GM23338 (cell line): ENCODE measurements around the gene WDR91. TPM values are rescaled to one million over a fixed set of nuclear protein-coding genes. Genes with fewer than 3 reads are reported as not detected.

Experiments used
- ATAC-seq: fragments of 200-7000 bp; cut with Tn5 transposase; 3 replicates; pipeline ENCODE4 v1.9.1; 2020
- DNase-seq: peaks from one replicate; pipeline ENCODE4 v3.0.0-alpha.2; 2015; ENCODE audit warnings: low spot score
- H2AFZ ChIP-seq: fragments of 200-600 bp; sonication (generic); 2 replicates; pipeline ENCODE4 v1.8.0; 2016; ENCODE audit warnings: antibody characterized with exemption, mild to moderate bottlenecking, moderate library complexity
- H3F3A ChIP-seq: fragments of 200-600 bp; sonication (generic); replicated peaks from 2 replicates; pipeline ENCODE4 v1.8.0; 2017; ENCODE audit warnings: antibody characterized with exemption, mixed run types, low read depth
- H3K27ac ChIP-seq: fragments of 200-600 bp; sonication (generic); 2 replicates; pipeline ENCODE4 v1.6.1; 2016; ENCODE audit warnings: low read depth
- H3K27me3 ChIP-seq: fragments of 200-600 bp; sonication (generic); 2 replicates; pipeline ENCODE4 v1.8.0; 2016; ENCODE audit warnings: mild to moderate bottlenecking, mixed run types, moderate library complexity; ENCODE audit not compliant: insufficient read depth
- H3K36me3 ChIP-seq: fragments of 200-600 bp; sonication (generic); 2 replicates; pipeline ENCODE4 v1.8.0; 2016; ENCODE audit warnings: mild to moderate bottlenecking; ENCODE audit not compliant: insufficient read depth
- H3K4me1 ChIP-seq: fragments of 200-600 bp; sonication (generic); 2 replicates; pipeline ENCODE4 v1.8.0; 2016; ENCODE audit warnings: mild to moderate bottlenecking, moderate library complexity; ENCODE audit not compliant: insufficient read depth
- H3K4me2 ChIP-seq: fragments of 200-600 bp; sonication (generic); 2 replicates; pipeline ENCODE4 v1.7.1; 2017; ENCODE audit warnings: mixed run types
- H3K4me3 ChIP-seq: fragments of 200-600 bp; sonication (generic); 2 replicates; pipeline ENCODE4 v1.6.1; 2016; ENCODE audit warnings: mixed run types
- H3K79me2 ChIP-seq: fragments of 200-600 bp; sonication (generic); replicated peaks from 2 replicates; pipeline ENCODE4 v1.8.0; 2017; ENCODE audit warnings: mild to moderate bottlenecking; ENCODE audit not compliant: insufficient read depth
- H3K9me2 ChIP-seq: fragments of 200-600 bp; sonication (generic); 2 replicates; pipeline ENCODE4 v1.8.0; 2017; ENCODE audit not compliant: insufficient read depth
- H4K20me1 ChIP-seq: fragments of 200-600 bp; sonication (generic); replicated peaks from 2 replicates; pipeline ENCODE4 v1.8.0; 2017; ENCODE audit warnings: mild to moderate bottlenecking; ENCODE audit not compliant: insufficient read depth
- H3K27ac Mint-ChIP-seq: 2 replicates; pipeline ENCODE4 v1.8.0; 2020; ENCODE audit warnings: inconsistent platforms, mild to moderate bottlenecking, moderate library complexity, mixed read lengths
- H3K27me3 Mint-ChIP-seq: 3 replicates; pipeline ENCODE4 v1.8.0; 2022; ENCODE audit warnings: low read depth, mild to moderate bottlenecking, moderate library complexity, mixed read lengths, inconsistent platforms; ENCODE audit not compliant: insufficient read depth, poor library complexity
- H3K36me3 Mint-ChIP-seq: 3 replicates; pipeline ENCODE4 v1.8.0; 2021; ENCODE audit warnings: low read depth, mild to moderate bottlenecking, inconsistent platforms, moderate library complexity, mixed read lengths
- H3K4me1 Mint-ChIP-seq: 3 replicates; pipeline ENCODE4 v1.8.0; 2020; ENCODE audit warnings: mild to moderate bottlenecking, inconsistent platforms, mixed read lengths
- H3K4me3 Mint-ChIP-seq: 3 replicates; pipeline ENCODE4 v1.8.0; 2021; ENCODE audit warnings: moderate library complexity, mild to moderate bottlenecking, inconsistent platforms, mixed read lengths
- H3K9me3 Mint-ChIP-seq: 3 replicates; pipeline ENCODE4 v1.8.0; 2020; ENCODE audit warnings: moderate library complexity, mild to moderate bottlenecking, inconsistent platforms, mixed read lengths
- CREB1 ChIP-seq: fragments of 250-450 bp; sonication (Bioruptor Pico); IDR thresholded peaks from 2 replicates; pipeline ENCODE4 v1.5.0; 2020; ENCODE audit warnings: low read depth, mild to moderate bottlenecking, moderate library complexity
- EZH2 ChIP-seq: fragments of 200-600 bp; sonication (generic); IDR thresholded peaks from one replicate; pipeline ENCODE4 v1.8.0; 2017; ENCODE audit warnings: antibody characterized with exemption, mild to moderate bottlenecking, low read depth; ENCODE audit not compliant: unreplicated experiment
- EZH2phosphoT487 ChIP-seq: fragments of 200-600 bp; sonication (generic); IDR thresholded peaks from one replicate; pipeline ENCODE4 v1.8.1; 2018; ENCODE audit warnings: antibody characterized with exemption; ENCODE audit not compliant: unreplicated experiment
- JUNB ChIP-seq: IDR thresholded peaks from one replicate; pipeline ENCODE4 v1.6.1; 2016; ENCODE audit warnings: antibody characterized with exemption; ENCODE audit not compliant: unreplicated experiment
- NANOG ChIP-seq: IDR thresholded peaks from 2 replicates; pipeline ENCODE4 v1.6.1; 2016; ENCODE audit warnings: antibody characterized with exemption, borderline replicate concordance
- STAT1 ChIP-seq: IDR thresholded peaks from one replicate; pipeline ENCODE4 v1.6.1; 2016; ENCODE audit warnings: antibody characterized with exemption; ENCODE audit not compliant: unreplicated experiment
- ZNF114 ChIP-seq: fragments of 250-450 bp; sonication (Bioruptor Pico); IDR thresholded peaks from 2 replicates; pipeline ENCODE4 v1.5.0; 2020; ENCODE audit warnings: mild to moderate bottlenecking, moderate library complexity
- ZNF331 ChIP-seq: fragments of 250-450 bp; sonication (Bioruptor Pico); IDR thresholded peaks from 2 replicates; pipeline ENCODE4 v1.5.0; 2020; ENCODE audit warnings: low read depth, mild to moderate bottlenecking, moderate library complexity
- polyA plus RNA-seq: library from polyadenylated mRNA; unstranded; fragments of >200 nt; fragmentation: Nextera tagmentation; extraction: Ambion mirVana; gene quantifications from 2 replicates; pipeline ENCODE4 v1.2.1, GENCODE V29; 2016
- total RNA-seq: library from RNA; depleted of rRNA; stranded (reverse); fragments of >200 nt; shearing (Covaris generic); gene quantifications from 2 replicates; pipeline ENCODE4 v1.2.3, GENCODE V29; 2014
- TF ChIP-seq, protein P1 (sequence below): IDR thresholded peaks from one replicate; pipeline ENCODE4 v1.6.1; 2018; ENCODE audit warnings: antibody characterized with exemption; ENCODE audit not compliant: unreplicated experiment
- TF ChIP-seq, protein P2 (sequence below), 2 experiments: fragments of 200-600 bp in 1 of 2; sonication (generic) in 1 of 2; conservative IDR thresholded peaks; 2 replicates each; pipeline versions ENCODE4 v1.5.1 to v1.6.1; 2016 to 2017; ENCODE audit warnings: antibody characterized with exemption in 2 of 2, low read depth in 2 of 2, mild to moderate bottlenecking in 2 of 2, moderate library complexity in 1 of 2
- TF ChIP-seq, protein P3 (sequence below): IDR thresholded peaks from 2 replicates; pipeline ENCODE4 v1.6.1; 2016; ENCODE audit warnings: antibody characterized with exemption

The WDR91 gene
- total and polyA plus RNA-seq, 2 experiments from 2014 or later, result 5.8 to 32.6 TPM

DNA sequence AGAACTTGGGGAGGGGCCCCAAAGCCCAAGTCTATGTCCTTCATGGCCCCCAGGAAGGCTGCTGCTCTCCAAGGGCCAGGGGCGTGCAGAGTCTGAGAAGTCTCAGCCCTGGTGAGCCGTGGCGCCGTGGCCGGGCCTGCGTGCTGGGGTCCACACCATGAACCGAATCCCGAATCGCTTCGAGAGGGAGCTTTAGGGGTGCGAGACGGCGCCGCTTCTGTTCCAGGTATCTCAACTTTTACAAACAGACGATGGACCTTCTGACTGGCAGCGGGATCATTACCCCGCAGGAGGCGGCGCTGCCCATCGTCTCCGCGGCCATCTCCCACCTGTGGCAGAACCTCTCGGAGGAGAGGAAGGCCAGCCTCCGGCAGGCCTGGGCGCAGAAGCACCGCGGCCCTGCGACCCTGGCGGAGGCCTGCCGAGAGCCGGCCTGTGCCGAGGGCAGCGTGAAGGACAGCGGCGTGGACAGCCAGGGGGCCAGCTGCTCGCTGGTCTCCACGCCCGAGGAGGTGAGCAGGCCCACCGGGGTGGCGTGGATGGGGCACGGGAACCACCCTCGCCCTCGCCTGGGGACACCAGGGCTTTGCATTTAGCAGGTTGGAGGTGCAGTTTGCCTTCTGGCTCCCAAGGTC, 35.0 kb upstream of the WDR91 start:
- Mint-ChIP-seq H3K36me3 (no peaks in the 10 kb centered on the region), H3K9me3 (0 out of 3 replicates have a peak, but pooled peaks cover 4% of the 10 kb centered on the region), H3K4me3 (no peak overlapping the region), H3K27ac (no peak overlapping the region), H3K27me3 (peaks cover 7% of the 10 kb centered on the region), H3K4me1 (peaks cover 9% of the 10 kb centered on the region; the same call in 2 of the 3 replicates)
- Histone ChIP-seq H3K9me2 (no peaks in the 10 kb centered on the region), H3K4me3 (no peak overlapping the region), H3K36me3 (no peaks in the 10 kb centered on the region), H2AFZ (no peak overlapping the region), H3F3A (no peaks in the 10 kb centered on the region), H3K79me2 (no peaks in the 10 kb centered on the region), H3K4me2 (no peak overlapping the region), H3K27me3 (no peaks in the 10 kb centered on the region), H3K27ac (no peak overlapping the region), H3K4me1 (no peaks in the 10 kb centered on the region), H4K20me1 (no peaks in the 10 kb centered on the region)
- TF ChIP-seq ZNF331, result no peak
- ATAC-seq (no peak), DNase-seq (no peak)

DNA sequence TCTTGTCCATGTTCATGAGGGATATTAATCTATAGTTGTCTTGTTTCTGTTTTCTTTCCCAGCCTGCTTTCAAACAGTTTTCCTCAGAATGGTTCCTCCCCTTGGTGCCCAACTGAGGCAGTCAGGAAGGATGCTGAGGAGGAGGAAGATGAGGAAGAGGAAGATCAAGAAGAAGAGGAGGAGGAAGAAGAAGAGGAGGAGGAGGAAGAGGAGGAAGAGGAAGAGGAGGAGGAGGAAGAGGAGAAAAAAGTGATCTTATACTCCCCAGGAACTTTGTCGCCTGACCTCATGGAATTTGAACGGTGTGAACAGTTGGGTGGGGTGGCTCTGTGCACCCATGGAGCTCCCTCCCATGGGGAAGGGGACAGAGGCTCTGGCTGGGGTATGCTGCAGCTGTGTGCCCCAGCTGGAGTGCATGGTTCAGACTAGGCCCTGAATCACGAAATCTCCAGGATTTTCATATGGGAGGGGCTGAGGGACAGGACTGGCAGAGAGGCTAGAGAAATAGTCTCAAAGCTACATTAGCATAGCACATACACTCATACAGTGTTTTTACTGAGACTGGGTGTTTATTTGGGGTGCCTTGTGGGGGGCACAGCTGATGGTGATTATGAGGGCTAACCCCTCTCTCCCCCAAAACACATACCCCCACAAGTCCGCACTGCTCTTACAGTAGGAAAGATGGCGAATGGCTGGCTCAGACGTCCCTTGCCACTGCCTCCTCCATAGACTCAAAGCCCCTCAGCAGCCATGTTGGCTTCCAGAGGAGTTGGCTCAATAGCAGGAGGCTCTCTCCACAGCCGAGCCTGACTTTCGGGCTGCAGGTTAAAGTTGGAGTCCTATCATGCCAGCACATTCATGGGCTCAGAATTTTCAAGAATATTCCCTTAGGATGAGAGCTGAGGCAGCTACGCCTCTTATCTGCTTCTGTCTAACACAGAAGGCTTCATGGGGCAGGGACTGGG, 34.2 kb upstream of the WDR91 start:
- Histone ChIP-seq H3K27me3 (no peaks in the 10 kb centered on the region), H4K20me1 (no peaks in the 10 kb centered on the region), H3K4me1 (0 out of 2 replicates have a peak, but pooled peaks cover under 1% of the 10 kb centered on the region), H3K9me2 (no peaks in the 10 kb centered on the region), H3K4me2 (no peak overlapping the region), H3K27ac (no peak overlapping the region), H3K79me2 (no peaks in the 10 kb centered on the region), H3K4me3 (no peak overlapping the region), H3K36me3 (no peaks in the 10 kb centered on the region), H2AFZ (no peak overlapping the region), H3F3A (no peaks in the 10 kb centered on the region)
- Mint-ChIP-seq H3K27ac (no peak overlapping the region), H3K9me3 (0 out of 3 replicates have a peak, but pooled peaks cover 4% of the 10 kb centered on the region), H3K36me3 (no peaks in the 10 kb centered on the region), H3K27me3 (peaks cover 7% of the 10 kb centered on the region), H3K4me3 (no peak overlapping the region), H3K4me1 (peaks cover 13% of the 10 kb centered on the region)
- DNase-seq (no peak), ATAC-seq (no peak)
- TF ChIP-seq, protein P1, sequence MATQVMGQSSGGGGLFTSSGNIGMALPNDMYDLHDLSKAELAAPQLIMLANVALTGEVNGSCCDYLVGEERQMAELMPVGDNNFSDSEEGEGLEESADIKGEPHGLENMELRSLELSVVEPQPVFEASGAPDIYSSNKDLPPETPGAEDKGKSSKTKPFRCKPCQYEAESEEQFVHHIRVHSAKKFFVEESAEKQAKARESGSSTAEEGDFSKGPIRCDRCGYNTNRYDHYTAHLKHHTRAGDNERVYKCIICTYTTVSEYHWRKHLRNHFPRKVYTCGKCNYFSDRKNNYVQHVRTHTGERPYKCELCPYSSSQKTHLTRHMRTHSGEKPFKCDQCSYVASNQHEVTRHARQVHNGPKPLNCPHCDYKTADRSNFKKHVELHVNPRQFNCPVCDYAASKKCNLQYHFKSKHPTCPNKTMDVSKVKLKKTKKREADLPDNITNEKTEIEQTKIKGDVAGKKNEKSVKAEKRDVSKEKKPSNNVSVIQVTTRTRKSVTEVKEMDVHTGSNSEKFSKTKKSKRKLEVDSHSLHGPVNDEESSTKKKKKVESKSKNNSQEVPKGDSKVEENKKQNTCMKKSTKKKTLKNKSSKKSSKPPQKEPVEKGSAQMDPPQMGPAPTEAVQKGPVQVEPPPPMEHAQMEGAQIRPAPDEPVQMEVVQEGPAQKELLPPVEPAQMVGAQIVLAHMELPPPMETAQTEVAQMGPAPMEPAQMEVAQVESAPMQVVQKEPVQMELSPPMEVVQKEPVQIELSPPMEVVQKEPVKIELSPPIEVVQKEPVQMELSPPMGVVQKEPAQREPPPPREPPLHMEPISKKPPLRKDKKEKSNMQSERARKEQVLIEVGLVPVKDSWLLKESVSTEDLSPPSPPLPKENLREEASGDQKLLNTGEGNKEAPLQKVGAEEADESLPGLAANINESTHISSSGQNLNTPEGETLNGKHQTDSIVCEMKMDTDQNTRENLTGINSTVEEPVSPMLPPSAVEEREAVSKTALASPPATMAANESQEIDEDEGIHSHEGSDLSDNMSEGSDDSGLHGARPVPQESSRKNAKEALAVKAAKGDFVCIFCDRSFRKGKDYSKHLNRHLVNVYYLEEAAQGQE, result no peak
- TF ChIP-seq EZH2 (no peak), STAT1 (no peak), JUNB (no peak), NANOG (no peak), CREB1 (CRISPR knock-in tag) (no peak), EZH2phosphoT487 (no peak), ZNF114 (no peak)
- TF ChIP-seq, protein P2, sequence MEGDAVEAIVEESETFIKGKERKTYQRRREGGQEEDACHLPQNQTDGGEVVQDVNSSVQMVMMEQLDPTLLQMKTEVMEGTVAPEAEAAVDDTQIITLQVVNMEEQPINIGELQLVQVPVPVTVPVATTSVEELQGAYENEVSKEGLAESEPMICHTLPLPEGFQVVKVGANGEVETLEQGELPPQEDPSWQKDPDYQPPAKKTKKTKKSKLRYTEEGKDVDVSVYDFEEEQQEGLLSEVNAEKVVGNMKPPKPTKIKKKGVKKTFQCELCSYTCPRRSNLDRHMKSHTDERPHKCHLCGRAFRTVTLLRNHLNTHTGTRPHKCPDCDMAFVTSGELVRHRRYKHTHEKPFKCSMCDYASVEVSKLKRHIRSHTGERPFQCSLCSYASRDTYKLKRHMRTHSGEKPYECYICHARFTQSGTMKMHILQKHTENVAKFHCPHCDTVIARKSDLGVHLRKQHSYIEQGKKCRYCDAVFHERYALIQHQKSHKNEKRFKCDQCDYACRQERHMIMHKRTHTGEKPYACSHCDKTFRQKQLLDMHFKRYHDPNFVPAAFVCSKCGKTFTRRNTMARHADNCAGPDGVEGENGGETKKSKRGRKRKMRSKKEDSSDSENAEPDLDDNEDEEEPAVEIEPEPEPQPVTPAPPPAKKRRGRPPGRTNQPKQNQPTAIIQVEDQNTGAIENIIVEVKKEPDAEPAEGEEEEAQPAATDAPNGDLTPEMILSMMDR (conservative IDR thresholded peaks at IDR 0.05; ENCODE audit: low read depth in 2 of 2), result no peak
- TF ChIP-seq, protein P3, sequence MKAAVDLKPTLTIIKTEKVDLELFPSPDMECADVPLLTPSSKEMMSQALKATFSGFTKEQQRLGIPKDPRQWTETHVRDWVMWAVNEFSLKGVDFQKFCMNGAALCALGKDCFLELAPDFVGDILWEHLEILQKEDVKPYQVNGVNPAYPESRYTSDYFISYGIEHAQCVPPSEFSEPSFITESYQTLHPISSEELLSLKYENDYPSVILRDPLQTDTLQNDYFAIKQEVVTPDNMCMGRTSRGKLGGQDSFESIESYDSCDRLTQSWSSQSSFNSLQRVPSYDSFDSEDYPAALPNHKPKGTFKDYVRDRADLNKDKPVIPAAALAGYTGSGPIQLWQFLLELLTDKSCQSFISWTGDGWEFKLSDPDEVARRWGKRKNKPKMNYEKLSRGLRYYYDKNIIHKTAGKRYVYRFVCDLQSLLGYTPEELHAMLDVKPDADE, result no peak
